ENCODE data around the gene WDR73. TPM values are rescaled to one million over a fixed set of nuclear protein-coding genes. Genes with fewer than 3 reads are reported as not detected.
A peak's percentile ranks its signal among the peaks of the same experiment; 100 is the strongest.

WDR73 gene
- total RNA-seq, 4 donors from 2014 or later, result 16.7 to 22.8 (median 18.4) TPM

- no peak for DNase-seq (ENCODE audit: extremely low spot score)
- no peaks in the 10 kb centered on the region for H3K9me3 ChIP-seq
- H3K36me3 ChIP-seq, result peaks cover 29 to 70% (median 63%) of the 10 kb centered on the region in 4 donors
- no peaks in the 10 kb centered on the region for H3K27me3 ChIP-seq
- intact Hi-C loops (cut with DNase I), result no loop called here
- H3K27ac ChIP-seq (replicated peaks in 1 of 4), result no peak overlapping the region
- 70% methylated on average over 3 of the region's 3 CpGs for WGBS
- H3K4me3 ChIP-seq, result no peak overlapping the region
- TF ChIP-seq POLR2A (IDR thresholded peaks at IDR 0.05; ENCODE audit: low read depth), result no peak
- TF ChIP-seq, protein P1, sequence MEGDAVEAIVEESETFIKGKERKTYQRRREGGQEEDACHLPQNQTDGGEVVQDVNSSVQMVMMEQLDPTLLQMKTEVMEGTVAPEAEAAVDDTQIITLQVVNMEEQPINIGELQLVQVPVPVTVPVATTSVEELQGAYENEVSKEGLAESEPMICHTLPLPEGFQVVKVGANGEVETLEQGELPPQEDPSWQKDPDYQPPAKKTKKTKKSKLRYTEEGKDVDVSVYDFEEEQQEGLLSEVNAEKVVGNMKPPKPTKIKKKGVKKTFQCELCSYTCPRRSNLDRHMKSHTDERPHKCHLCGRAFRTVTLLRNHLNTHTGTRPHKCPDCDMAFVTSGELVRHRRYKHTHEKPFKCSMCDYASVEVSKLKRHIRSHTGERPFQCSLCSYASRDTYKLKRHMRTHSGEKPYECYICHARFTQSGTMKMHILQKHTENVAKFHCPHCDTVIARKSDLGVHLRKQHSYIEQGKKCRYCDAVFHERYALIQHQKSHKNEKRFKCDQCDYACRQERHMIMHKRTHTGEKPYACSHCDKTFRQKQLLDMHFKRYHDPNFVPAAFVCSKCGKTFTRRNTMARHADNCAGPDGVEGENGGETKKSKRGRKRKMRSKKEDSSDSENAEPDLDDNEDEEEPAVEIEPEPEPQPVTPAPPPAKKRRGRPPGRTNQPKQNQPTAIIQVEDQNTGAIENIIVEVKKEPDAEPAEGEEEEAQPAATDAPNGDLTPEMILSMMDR (IDR thresholded peaks at IDR 0.05), result no peak
- TF ChIP-seq EP300 (IDR thresholded peaks at IDR 0.05), result no peak
- no peak for TF ChIP-seq POLR2AphosphoS5 (IDR thresholded peaks at IDR 0.05)
- peaks cover 15 to 27% (median 22%) of the 10 kb centered on the region in 4 donors for H3K4me1 ChIP-seq
Measured at GRCh38 chr15:84638103-84638502, 16.0 kb downstream of the WDR73 start.

GRCh38 chr15:84634228-84634837 lies 19.8 kb downstream of the WDR73 start:
- H3K9me3 ChIP-seq, result no peaks in the 10 kb centered on the region
- DNase-seq (ENCODE audit: extremely low spot score), result no peak
- H3K36me3 ChIP-seq, result peaks cover 10 to 33% (median 26%) of the 10 kb centered on the region in 4 donors
- TF ChIP-seq, protein P1 (IDR thresholded peaks at IDR 0.05), result no peak
- no peak for TF ChIP-seq POLR2AphosphoS5 (IDR thresholded peaks at IDR 0.05)
- no peak for TF ChIP-seq POLR2A (IDR thresholded peaks at IDR 0.05; ENCODE audit: low read depth)
- no peak for TF ChIP-seq EP300 (IDR thresholded peaks at IDR 0.05)
- intact Hi-C loops (cut with DNase I), result no loop called here
- peaks cover 34 to 53% (median 48%) of the 10 kb centered on the region in 4 donors for H3K4me1 ChIP-seq
- no peaks in the 10 kb centered on the region for H3K27me3 ChIP-seq
- 38% methylated on average over 17 of the region's 23 CpGs for WGBS
- H3K27ac ChIP-seq (replicated peaks in 1 of 4), result peak overlapping the region; percentile 90 to 97 (median 94)
- H3K4me3 ChIP-seq, result peak overlapping the region; percentile 66 to 81 (median 76)

DNA sequence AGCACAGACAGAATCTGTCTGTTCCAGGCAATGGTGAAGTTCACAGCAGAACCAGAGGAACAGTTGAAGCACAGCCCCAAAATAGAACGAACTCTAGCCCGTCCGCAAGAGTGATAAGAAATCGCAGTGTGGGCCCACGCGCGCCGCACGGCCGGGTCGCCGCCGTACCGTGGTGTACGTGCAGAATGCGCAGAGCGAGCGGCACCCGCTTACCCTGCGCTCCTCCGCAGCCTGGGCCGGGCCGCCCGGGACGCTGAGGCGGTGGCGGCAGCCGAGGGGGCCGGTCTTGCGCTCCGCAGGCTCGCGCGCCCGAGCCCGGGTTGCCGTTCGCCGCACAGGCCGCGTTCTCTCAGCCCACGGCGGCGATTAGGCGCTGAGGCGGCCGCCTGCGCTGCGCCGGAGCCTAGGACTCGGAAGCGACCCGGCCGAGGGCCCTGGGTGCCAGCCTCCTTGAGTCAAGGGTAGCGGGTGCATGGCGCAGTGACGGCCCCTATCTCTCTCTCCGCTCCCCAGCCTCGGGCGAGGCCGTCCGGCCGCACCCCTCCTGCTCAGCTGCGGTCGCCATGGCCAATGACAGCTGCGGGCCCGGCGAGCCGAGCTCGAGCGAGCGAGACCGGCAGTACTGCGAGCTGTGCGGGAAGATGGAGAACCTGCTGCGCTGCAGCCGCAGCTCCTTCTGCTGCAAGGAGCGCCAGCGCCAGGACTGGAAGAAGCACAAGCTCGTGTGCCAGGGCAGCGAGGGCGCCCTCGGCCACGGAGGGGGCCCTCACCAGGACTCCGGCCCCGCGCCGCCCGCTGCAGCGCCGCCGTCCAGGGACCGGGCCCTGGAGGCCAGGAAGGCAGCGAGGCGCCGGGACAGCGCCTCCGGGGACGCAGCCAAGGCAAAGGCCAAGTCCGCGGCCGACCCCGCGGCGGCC lies 20.5 kb downstream of the WDR73 start:
- intact Hi-C loops (cut with DNase I), result no loop called here
- peaks cover 34 to 53% (median 48%) of the 10 kb centered on the region in 4 donors for H3K4me1 ChIP-seq

GRCh38 chr15:84631706-84632272 lies 22.3 kb downstream of the WDR73 start:
- no peak for DNase-seq (ENCODE audit: extremely low spot score)
- H3K27me3 ChIP-seq, result no peaks in the 10 kb centered on the region
- intact Hi-C loops (cut with DNase I), result no loop called here

More for the DNA sequence above, 20.5 kb downstream of the WDR73 start:
- H3K36me3 ChIP-seq, result peaks cover 10 to 25% (median 18%) of the 10 kb centered on the region in 4 donors
- peak; percentile 93 for DNase-seq (ENCODE audit: extremely low spot score)
- H3K9me3 ChIP-seq, result no peaks in the 10 kb centered on the region
- no peaks in the 10 kb centered on the region for H3K27me3 ChIP-seq
- H3K27ac ChIP-seq (replicated peaks in 1 of 4), result peak overlapping the region; percentile 90 to 97 (median 94)
- TF ChIP-seq POLR2AphosphoS5 (IDR thresholded peaks at IDR 0.05) (peak; percentile 21 to 42), EP300 (IDR thresholded peaks at IDR 0.05) (no peak), POLR2A (IDR thresholded peaks at IDR 0.05; ENCODE audit: low read depth) (no peak)
- TF ChIP-seq, protein P1 (IDR thresholded peaks at IDR 0.05), result no peak
- under 1% methylated on average over 61 of the region's 105 CpGs for WGBS
- peak overlapping the region; percentile 66 to 81 (median 76) for H3K4me3 ChIP-seq

More at GRCh38 chr15:84631706-84632272, 22.3 kb downstream of the WDR73 start:
- TF ChIP-seq EP300 (IDR thresholded peaks at IDR 0.05), result no peak
- TF ChIP-seq, protein P1 (IDR thresholded peaks at IDR 0.05), result no peak
- TF ChIP-seq POLR2A (IDR thresholded peaks at IDR 0.05; ENCODE audit: low read depth), result no peak
- no peak for TF ChIP-seq POLR2AphosphoS5 (IDR thresholded peaks at IDR 0.05)
- 50% methylated on average over 7 of the region's 7 CpGs for WGBS
- H3K36me3 ChIP-seq, result peaks cover 0 to 14% (median 5%) of the 10 kb centered on the region in 4 donors
- H3K4me1 ChIP-seq, result peaks cover 34 to 53% (median 48%) of the 10 kb centered on the region in 4 donors
- H3K9me3 ChIP-seq, result no peaks in the 10 kb centered on the region
- H3K4me3 ChIP-seq, result peak overlapping the region; percentile 66 to 81 (median 76)
- peak overlapping the region; percentile 90 to 97 (median 94) for H3K27ac ChIP-seq (replicated peaks in 1 of 4)

Data from esophagus muscularis mucosa (tissue), 4 donors.